OCI-LY1 (cell line): ENCODE results near the gene RXYLT1.
"Not testable (repeated sequence)": the region's sequence is repeated elsewhere in the genome, so short reads cannot be mapped to it uniquely, and the experiment has no call there.

ENCODE experiments used
- EZH2 ChIP-seq: fragments of 200-600 bp; sonication (generic), shearing (Covaris generic); IDR thresholded peaks from 2 replicates; pipeline ENCODE4 v1.8.0; 2017; ENCODE audit warnings: borderline replicate concordance, mixed run types, mild to moderate bottlenecking, antibody characterized with exemption, low read length, moderate library complexity, mixed read lengths
- TF ChIP-seq, protein P1 (sequence below): fragments of 200-600 bp; sonication (generic), shearing (Covaris generic); IDR thresholded peaks from 2 replicates; pipeline ENCODE4 v1.5.1; 2017; ENCODE audit warnings: mild to moderate bottlenecking, antibody characterized with exemption, low read length, moderate library complexity, mixed read lengths

DNA sequence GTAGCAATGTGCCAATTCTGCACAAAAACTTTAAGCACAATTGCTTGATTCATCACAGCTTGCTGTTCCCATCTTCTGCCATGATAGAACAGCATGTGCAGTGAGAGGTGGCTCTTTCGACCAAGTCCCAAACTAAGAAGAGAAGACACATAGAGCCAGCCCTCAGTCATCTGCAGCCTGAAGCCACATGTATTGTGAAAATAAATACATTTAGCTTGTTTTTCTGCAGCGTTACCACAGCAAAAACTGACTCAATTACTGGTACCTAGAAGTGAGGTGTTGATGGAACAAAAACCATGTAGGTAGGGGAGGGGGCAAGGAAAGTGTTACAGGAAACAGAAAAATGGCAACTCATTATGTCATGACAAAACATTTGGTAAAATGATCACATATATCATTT is 39.2 kb upstream of the RXYLT1 start:
- TF ChIP-seq EZH2 = not testable (repeated sequence)
- TF ChIP-seq, protein P1, sequence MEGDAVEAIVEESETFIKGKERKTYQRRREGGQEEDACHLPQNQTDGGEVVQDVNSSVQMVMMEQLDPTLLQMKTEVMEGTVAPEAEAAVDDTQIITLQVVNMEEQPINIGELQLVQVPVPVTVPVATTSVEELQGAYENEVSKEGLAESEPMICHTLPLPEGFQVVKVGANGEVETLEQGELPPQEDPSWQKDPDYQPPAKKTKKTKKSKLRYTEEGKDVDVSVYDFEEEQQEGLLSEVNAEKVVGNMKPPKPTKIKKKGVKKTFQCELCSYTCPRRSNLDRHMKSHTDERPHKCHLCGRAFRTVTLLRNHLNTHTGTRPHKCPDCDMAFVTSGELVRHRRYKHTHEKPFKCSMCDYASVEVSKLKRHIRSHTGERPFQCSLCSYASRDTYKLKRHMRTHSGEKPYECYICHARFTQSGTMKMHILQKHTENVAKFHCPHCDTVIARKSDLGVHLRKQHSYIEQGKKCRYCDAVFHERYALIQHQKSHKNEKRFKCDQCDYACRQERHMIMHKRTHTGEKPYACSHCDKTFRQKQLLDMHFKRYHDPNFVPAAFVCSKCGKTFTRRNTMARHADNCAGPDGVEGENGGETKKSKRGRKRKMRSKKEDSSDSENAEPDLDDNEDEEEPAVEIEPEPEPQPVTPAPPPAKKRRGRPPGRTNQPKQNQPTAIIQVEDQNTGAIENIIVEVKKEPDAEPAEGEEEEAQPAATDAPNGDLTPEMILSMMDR = not testable (repeated sequence)
